H1 (cell line): ENCODE results near the gene ADO.

Experiments used
- POLR2AphosphoS5 ChIP-seq: IDR thresholded peaks from 2 replicates; pipeline ENCODE4 v1.6.1; 2011; ENCODE audit warnings: low read depth, low read length
- RFX5 ChIP-seq: IDR thresholded peaks from 2 replicates; pipeline ENCODE4 v1.6.1; 2011; ENCODE audit warnings: low read depth, low read length, improper control_type of control experiment, borderline replicate concordance
- TF ChIP-seq, protein P1 (sequence below): IDR thresholded peaks from 2 replicates; pipeline ENCODE4 v1.6.1; 2011; ENCODE audit warnings: low read depth, mild to moderate bottlenecking, low read length; ENCODE audit not compliant: insufficient read depth
- TF ChIP-seq, protein P2 (sequence below), 3 experiments: IDR thresholded peaks; 1 replicate in 2 of 3; 2 replicates in 1 of 3; pipeline versions ENCODE4 v1.5.1 to v1.6.1; 2011; ENCODE audit warnings: low read length in 3 of 3, mild to moderate bottlenecking in 3 of 3, inconsistent platforms in 2 of 3, low read depth in 1 of 3, moderate library complexity in 1 of 3; ENCODE audit not compliant: insufficient read depth in 1 of 3; ENCODE audit errors: control extremely low read depth in 1 of 3

- TF ChIP-seq RFX5, result no peak
- TF ChIP-seq, protein P1, sequence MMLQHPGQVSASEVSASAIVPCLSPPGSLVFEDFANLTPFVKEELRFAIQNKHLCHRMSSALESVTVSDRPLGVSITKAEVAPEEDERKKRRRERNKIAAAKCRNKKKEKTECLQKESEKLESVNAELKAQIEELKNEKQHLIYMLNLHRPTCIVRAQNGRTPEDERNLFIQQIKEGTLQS, result no peak
- TF ChIP-seq, protein P2, sequence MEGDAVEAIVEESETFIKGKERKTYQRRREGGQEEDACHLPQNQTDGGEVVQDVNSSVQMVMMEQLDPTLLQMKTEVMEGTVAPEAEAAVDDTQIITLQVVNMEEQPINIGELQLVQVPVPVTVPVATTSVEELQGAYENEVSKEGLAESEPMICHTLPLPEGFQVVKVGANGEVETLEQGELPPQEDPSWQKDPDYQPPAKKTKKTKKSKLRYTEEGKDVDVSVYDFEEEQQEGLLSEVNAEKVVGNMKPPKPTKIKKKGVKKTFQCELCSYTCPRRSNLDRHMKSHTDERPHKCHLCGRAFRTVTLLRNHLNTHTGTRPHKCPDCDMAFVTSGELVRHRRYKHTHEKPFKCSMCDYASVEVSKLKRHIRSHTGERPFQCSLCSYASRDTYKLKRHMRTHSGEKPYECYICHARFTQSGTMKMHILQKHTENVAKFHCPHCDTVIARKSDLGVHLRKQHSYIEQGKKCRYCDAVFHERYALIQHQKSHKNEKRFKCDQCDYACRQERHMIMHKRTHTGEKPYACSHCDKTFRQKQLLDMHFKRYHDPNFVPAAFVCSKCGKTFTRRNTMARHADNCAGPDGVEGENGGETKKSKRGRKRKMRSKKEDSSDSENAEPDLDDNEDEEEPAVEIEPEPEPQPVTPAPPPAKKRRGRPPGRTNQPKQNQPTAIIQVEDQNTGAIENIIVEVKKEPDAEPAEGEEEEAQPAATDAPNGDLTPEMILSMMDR (IDR thresholded peaks at IDR 0.05; ENCODE audit: control extremely low read depth in 1 of 3, insufficient read depth in 1 of 3, low read depth in 1 of 3, low read length in 3 of 3), result no peak
- TF ChIP-seq POLR2AphosphoS5, result no peak
Observed at GRCh38 chr10:62813453-62813852, 8.9 kb downstream of the ADO start.
